ENCODE results near the gene MLC1. TPM values are rescaled to one million over a fixed set of nuclear protein-coding genes. Genes with fewer than 3 reads are reported as not detected.

Gene MLC1
- total RNA-seq, 1 donor from 2014 or later: 0.46 TPM

DNA sequence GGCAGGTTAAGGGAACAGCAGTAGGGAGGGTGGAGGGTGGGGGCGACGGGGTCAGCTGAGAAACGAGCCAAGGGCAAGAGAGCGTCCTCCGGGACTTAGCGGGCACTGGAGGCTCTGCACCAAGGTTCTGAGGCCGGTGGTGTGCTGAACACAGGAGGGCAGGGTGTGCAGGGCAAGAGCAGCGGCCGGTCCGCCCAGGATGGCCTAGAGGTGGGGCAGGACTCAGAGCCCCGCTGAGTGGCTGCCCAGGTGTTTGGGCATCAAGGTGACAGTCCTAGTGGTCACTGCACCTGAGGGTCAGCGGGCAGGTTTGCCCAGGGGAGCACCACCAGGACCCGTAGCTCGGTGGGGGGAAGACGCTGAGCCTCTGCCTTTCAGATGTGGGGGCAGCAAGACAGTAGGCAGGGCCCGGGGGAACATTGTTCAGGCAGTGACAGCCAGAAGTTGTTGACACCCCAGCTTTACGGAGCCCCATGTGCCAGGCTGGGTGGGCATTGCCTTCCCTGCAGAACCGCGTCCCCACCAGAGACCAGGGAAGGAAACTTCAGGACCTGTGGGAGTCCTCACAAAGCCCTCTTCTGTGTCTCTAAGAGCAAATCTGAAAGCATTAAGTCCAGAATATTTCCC is 22.6 kb downstream of the MLC1 start:
- DNase-seq: peak; percentile 26
- ATAC-seq (ENCODE audit: poor library complexity): no peak
- intact Hi-C loops (cut with DNase I): no loop called here

DNA sequence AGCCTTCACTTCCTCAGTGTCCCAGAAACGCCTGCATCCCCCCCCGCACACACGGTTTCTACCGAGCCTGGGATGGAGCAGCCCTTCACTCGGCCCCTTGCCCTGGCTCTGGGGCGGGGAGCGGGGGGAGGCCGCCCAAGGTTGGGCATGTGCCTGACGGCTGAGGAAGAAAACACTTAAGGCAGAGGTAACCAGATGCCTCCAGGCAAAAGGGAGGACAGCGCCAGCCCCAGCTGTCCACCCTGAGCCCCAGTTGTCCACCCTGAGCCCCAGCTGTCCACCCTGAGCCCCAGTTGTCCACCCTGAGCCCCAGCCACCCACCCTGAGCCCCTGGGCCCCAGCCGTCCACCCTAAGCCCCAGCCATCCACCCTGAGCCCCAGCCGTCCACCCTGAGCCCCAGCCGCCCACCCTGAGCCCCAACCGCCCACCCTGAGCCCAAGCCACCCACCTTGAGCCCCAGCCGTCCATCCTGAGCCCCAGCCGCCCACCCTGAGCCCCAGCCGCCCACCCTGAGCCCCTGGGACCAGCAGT is 23.3 kb downstream of the MLC1 start:
- no peak for ATAC-seq (ENCODE audit: poor library complexity)
- intact Hi-C loops (cut with DNase I): no loop called here
- peak; percentile 20 for DNase-seq

DNA sequence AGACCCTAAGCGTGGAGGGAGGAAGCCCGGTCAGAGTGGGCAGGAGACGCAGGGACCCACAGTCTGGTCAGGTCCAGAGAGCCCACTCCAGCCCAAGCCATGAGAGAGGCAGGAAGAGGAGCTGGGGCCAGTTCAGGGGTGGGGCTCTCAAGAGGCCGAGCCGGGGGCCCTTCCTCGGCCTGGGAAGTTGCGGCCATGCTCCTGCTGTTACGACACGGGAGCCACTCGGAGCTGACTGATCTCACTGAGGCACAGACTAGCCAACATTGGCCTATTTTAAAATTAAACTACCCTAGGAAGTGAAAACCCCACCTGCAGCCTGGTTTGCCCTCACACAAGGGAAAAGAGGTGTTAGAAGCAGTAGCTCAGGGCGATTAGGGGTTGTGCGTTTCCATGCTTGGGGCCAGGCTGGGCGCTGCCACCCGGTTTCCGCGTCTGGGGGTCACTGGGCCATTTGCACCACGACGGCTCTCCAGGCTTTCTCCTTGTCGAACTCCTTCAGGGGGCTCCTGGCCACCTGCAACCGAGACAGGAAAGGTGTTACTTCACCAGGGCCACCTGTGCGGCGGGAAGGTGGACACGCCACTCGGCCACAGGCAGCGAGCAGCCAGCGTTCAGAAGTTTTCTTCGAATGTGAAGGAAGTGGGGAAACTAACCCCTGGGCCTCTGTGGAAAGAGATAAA is 23.9 kb downstream of the MLC1 start:
- intact Hi-C loops (cut with DNase I): no loop called here
- DNase-seq (peak; percentile 33), ATAC-seq (ENCODE audit: poor library complexity) (no peak)

DNA sequence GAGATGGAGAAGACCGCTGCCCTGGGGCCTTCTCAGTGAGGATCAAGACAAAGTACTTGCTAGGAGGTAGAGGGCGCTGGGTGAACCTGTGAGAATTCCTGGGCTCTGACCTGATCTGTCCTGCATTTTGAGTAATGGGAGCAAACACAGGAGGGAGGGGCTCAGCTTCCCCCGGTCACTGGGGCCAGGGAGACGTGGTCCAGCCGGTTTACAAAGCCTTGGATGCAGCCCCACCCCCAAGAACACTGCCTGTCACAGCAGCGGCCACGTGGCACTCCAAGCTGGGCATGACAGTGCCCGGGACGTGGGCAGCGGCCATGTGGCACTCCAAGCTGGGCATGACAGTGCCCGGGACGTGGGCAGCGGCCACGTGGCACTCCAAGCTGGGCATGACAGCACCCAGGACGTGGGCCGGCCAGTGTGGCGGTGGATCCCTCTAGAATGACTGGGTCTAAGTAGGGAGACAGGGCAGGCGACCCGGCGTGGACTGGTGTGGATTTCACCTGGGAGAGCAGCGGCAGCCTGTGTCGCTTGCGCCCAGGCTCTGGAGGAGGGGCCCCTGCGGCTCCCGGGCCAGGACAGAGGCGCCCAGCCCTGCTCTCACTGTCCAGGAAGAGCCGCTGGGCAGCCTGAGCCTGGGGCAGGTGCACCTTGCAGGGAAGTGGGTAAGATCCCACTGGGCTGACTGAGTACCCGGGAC is 24.6 kb downstream of the MLC1 start:
- DNase-seq: peak; percentile 41
- ATAC-seq (ENCODE audit: poor library complexity): no peak

DNA sequence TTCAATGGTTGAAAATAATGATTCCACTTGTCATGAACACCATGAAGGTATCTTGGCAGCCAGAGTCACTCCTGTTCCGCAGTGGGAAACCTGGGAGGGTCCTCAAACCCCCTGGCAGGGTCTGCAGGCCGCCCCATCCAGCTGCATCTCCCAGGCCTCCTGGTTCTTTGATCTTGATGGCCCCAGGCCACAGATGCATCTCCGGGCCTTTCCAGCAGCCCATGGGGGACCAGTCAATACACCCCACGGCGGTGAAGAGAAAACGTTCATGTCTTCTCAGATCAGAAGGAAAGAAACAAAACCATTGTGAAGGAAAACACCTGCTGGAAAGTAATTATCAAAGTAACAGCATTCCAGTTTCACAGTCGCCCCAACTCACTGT is 25.4 kb downstream of the MLC1 start:
- no peak for ATAC-seq (ENCODE audit: poor library complexity)
- no peak for DNase-seq
- intact Hi-C loops (cut with DNase I): no loop called here

More for the DNA sequence above, 24.6 kb downstream of the MLC1 start:
- intact Hi-C loops (cut with DNase I): no loop called here

DNA sequence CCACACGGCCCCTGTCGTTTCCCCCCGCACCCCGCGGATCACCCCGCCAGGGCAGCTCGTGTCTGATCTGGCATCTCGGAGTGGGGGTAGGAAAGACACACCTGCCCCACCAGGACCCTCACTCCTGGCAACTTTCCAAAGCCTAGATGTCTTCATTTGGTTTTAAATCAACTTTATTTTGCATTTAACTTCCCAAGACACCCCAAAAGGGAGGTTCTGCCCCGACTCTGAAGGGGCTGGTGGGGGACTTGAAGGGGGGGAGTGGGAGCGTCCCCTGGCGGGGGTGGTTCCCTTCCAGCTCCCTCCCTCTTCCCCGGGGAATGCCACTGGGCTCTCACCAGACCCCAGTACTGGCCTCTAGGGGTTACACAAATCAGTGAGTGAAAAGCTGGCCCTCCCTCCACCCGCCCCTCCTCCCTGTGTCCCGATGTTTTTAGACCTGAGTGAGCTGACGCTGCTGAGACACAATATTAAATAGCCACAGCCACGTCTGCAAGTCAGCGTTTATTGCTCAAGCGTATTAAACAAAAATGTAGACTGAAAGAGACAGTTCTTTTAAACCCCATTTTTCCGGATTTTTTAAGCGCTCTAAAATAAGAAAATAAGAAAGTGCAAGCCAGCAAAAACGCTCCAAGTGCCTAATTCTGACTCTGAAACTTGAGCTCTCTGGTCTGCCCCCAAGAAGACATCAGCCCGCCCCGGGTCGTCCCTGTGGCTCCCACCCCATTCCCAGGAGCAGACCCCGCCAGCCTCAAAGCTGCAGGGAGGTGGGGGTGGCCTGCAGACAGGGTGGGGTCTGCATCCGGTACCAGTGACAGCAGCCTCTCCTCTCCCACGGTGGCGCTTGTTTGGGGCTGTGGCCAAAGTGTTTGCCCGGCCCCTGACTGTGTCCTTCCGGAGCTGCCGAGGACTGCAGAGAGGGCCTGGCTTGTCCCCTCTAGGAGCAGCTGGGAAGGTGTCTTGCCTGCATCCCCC is 26.0 kb downstream of the MLC1 start:
- intact Hi-C loops (cut with DNase I): no loop called here
- ATAC-seq (ENCODE audit: poor library complexity): no peak
- peak; percentile 37 for DNase-seq

DNA sequence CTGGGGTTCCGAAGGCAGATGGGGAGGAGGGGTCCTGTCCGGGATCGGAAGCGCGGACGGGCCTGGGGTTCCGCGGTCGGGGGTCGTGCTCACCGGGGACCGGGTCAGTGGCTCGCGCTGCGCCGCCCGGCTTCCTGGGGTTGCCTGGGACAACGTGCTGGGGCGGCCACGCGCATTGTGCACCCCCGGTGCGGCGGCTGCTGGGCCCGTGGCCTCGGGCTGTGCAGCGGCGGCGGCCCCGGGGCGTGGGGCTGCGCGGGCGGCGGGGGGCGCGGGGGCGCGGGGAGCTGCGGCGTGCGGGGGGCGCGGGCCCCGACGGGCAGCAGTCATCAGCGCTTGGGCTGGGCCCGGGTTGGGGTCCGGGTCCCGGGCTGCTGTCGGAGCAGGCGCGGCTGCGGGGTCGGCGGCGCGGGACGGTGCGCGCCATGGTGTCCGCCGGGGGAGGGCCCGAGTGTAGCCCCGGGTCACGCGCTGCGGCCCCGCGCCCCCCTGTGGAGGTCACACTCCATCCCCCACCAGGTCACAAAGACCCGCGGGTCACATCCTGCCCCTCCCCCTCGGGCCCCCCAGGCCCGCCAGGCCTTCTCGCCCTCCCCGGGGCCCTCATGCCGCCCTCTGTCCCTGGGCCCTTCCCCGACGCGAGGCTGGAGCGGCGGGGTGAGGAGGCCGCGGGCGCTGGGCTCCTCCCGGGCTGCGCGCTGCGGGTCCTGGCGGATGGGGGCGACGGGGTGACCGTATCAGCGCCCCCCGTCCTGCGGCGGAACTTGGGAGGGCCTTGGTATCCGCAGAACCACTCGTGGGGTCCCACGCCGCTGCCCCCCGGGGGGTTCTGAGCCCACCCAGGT is 26.9 kb downstream of the MLC1 start, which contains the start of gene TTLL8:
Gene TTLL8, minus strand, starts transcription at position 238 of the 845 bp plus-strand sequence.
- DNase-seq (peak; percentile 34), ATAC-seq (ENCODE audit: poor library complexity) (no peak)
- intact Hi-C loops (cut with DNase I): no loop called here

DNA sequence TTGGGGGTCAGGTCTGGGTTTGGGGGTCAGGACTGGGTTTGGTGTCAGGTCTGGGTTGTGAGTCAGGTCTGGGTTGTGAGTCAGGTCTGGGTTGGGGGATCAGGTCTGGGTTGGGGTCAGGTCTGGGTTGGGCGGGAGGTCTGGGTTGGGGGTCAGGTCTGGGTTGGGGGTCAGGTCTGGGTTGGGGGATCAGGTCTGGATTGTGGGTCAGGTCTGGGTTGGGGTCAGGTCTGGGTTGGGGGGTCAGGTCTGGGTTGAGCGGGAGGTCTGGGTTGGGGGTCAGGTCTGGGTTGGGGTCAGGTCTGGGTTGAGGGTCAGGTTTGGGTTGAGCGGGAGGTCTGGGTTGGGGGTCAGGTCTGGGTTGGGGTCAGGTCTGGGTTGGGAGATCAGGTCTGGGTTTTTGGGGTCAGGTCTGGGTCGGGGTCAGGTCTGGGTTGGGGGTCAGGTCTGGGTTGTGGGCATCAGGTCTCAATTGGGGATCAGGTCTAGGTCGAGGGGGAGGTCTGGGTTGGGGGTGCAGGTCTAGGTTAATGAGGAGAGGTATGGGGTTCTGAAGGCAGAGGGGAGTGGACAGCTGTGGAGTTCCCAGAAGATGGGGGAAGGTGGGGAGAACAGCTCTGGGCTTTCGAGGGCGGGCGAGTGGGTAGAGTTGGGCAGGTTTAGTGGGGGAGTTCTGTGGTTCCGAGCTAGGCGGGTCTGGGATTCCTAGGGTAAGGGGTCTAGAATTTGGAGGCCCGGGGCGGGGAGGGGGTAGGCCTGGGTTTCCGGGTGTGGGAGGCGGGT is 27.8 kb downstream of the MLC1 start:
- ATAC-seq (ENCODE audit: poor library complexity) (no peak), DNase-seq (no peak)
- intact Hi-C loops (cut with DNase I): no loop called here

DNA sequence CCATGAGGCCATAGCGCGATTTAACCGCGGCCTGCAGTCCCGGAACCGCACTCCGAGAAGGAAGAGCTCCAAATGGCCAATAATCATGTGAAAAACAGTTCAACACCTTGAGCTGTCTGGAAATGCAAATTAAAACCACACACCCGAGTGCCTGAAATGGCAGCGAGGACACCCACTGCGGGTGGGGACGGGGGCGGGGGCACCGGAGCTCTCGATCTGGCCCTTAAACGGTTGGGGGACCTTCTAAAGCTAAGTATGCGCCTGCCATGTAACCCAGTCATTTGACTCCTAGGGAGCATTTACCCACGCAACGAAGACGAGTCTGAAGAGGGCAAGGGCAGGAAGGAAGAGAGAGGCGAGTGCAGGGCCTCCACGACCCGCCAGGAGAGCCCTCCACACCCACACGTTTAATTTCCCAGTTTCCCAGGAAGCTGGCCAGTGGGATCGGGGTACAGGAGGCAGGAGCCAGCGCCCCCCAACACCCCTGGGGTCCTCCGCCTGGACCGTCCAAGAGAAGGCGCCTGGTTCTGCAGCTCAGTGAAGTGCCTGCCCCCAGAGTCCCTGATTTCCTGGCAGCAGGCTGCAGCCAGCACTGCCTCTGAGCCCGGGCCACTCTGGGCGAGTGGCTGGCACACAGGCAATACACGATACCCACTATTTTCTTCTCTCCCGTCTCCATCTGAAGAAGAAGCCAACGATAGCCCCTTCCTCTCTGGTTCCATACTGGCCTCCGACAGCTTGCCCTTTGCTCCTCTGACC is 28.8 kb downstream of the MLC1 start:
- ATAC-seq (ENCODE audit: poor library complexity) (no peak), DNase-seq (no peak)
- intact Hi-C loops (cut with DNase I): no loop called here

DNA sequence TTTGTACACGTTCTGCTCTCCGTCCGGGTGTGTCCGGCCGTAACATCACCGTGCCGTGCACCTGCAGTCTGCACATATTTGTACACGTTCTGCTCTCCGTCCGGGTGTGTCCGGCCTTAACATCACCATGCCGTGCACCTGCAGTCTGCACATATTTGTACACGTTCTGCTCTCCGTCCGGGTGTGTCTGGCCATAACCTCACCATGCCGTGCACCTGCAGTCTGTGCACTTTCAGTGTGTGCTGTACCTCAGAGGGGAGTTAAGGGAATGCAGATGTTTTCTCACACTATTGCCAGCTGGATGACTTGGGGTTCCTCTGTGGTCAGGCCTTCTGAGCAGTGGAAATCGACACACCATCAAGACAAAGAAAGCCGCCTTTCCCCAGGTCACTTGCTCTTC is 31.4 kb downstream of the MLC1 start:
- intact Hi-C loops (cut with DNase I): no loop called here
- no peak for ATAC-seq (ENCODE audit: poor library complexity)
- DNase-seq: no peak

DNA sequence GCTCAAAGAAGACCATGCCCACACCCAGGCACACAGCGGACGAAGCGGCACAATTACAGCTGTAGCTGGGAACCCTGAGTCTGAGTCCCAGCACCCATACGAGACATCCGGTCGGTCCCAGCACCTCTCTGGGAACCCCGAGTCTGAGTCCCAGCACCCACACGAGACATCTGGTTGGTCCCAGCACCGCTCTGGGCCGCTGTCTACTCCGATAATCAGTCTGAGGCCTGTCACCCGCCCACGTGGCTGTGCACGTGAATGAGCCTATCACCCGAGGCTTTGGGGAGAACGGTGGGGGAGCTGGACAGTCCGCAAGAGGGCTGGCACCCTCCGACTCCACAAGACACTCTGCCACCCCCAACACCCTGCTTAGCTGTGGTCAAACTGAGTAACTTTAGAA is 33.3 kb downstream of the MLC1 start:
- ATAC-seq (ENCODE audit: poor library complexity): no peak
- intact Hi-C loops (cut with DNase I): no loop called here
- no peak for DNase-seq

DNA sequence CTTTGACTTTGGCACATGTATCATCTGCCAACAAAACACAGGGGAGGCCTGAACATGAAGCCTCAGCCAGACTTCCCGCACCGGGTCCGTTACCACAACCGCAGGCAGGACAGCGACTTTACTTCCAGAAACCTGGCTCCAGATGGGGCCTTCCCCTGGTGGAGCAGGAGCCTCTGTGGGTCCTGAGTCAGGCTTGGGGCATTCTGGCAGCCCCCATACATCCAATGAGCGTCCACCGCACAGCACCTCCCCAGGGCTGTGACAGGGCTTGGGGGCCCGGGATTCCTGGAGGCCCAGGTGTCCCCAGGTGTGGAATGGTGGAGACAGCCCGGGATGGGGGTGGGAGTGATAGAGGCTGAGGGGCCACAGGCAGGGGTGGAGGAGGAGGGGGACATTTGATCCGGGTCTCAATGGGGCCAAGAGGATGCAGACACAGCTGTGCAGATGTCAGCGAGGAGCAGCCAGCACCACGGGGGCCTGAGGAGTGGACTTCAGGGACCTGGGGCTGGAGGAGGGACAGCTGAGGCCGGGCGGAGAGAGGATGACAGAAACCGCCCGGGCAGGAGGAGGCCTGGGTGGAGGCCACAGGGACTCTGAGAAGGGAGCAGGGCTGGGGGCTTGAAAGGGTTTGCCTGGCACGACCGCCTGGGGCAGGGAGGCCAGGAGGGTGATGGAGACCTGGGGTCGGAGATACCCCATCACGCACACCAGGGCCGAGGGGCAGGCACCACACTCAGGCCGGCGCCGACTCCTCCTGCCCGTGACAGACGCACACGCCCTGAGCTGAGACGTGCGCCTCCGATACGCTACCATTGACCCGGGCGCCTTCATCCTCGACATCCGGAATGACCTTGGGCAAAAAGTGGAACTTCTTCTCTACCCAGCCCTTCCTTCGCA is 35.7 kb downstream of the MLC1 start:
- ATAC-seq (ENCODE audit: poor library complexity): no peak
- peak; percentile 26 for DNase-seq
- intact Hi-C loops (cut with DNase I): no loop called here

DNA sequence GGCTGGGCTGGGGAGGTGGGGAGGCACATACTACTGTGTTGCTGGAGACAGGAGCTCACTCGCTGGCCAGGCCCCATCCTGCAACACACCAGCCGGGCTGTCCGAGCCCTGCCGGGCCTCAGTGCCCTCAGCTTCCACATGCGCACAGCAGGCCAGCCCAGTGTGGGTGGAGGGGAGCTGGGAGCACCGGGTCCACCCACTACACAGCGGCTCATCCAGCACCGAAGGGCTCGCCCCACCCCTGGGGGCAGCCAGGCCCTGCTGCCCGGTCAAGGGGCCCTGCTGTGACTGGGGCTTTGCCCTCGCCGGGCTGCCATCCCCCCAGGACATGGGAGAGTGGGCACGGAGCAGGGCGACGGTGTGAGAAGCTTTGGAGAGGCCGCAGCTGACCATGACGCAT is 36.4 kb downstream of the MLC1 start:
- peak; percentile 25 for DNase-seq
- intact Hi-C loops (cut with DNase I): no loop called here
- ATAC-seq (ENCODE audit: poor library complexity): no peak

DNA sequence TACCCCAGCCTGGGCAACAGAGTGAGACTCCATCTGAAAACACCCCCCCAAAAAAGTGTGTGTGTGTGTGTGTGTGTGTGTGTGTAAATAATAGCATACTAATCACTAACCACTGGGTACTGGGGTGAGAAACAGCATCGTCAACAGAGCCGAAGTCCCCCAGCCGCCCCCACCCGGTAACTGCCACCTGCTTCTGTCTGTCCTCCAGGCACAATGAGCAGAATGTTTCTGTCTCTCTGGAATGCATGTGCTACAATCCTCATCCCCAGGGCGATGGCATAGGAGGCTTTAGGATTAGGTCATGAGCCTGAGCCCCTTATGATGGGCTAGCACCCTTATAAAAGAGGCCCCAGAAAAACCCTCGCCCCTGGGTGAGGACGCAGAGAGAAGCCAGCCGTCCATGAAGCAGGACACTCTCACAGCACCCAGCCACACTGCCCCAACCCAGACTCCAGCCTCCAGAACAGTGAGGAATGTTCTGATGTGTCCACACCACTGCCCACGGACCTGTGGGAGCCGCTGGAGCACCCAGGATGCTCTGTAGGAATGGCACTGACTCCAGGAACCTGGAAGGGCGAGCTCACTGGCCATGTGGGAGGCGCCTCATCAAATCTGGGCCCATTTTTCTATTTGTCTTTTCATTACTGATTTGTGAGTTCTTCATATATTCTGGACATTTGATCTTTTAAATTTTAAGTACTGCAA is 37.0 kb downstream of the MLC1 start:
- DNase-seq: no peak
- intact Hi-C loops (cut with DNase I): no loop called here
- ATAC-seq (ENCODE audit: poor library complexity): no peak

DNA sequence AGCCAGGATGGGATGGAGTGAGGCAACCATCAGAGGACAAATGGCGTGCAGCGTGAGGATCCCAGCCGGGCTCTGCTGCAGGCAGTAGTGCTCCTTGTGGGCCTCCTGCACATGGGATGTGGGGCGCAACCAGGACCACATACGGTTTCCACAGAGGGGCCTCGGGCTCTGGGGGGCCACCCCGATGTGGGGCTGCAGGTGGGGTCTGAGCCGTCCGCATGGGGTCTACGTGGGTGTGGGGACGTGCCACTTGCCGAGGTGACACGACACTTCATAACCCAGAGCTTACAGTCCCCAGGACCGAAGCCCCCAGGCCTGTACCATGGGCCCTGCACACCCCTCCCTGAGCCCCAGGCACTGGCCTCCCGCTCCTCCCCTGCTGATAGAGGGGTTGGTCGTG is 37.9 kb downstream of the MLC1 start:
- peak; percentile 30 for DNase-seq
- intact Hi-C loops (cut with DNase I): no loop called here
- no peak for ATAC-seq (ENCODE audit: poor library complexity)
